Measurements from ENCODE around the gene TJP1. TPM values are rescaled to one million over a fixed set of nuclear protein-coding genes. Genes with fewer than 3 reads are reported as not detected.
"Not testable (repeated sequence)": the region's sequence is repeated elsewhere in the genome, so short reads cannot be mapped to it uniquely, and the experiment has no call there.

Gene TJP1
- polyA plus RNA-seq, 3 donors: 153 to 182 (median 174) TPM

DNA sequence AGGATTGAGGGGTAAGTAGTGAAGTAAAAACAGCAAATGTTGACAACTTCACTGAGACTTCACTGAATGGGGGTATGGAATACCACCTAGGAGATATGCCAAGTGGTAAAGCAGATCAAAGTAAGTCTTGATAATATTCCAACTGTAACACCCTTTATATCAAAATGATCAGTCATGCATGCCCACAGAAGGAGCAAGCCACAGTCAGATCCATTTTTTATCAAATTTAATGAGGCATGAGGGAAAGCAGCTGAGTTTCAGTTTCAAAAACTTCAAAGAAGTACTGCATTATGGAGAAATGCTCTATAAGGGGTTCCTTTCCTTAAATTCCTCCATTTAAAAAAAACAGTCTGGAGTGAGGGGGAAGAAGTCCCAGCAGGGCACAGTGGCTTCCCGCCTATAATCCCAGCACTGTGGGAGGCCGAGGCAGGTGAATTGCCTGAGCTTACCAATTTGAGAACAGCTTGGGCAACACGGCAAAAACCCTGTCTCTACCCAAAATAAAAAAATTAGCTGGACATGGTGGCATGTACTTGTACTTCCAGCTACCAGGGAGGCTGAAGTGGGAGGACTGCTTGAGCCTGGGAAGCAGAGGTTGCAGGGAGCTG is 56.9 kb downstream of the TJP1 start:
- DNase-seq: no peak

DNA sequence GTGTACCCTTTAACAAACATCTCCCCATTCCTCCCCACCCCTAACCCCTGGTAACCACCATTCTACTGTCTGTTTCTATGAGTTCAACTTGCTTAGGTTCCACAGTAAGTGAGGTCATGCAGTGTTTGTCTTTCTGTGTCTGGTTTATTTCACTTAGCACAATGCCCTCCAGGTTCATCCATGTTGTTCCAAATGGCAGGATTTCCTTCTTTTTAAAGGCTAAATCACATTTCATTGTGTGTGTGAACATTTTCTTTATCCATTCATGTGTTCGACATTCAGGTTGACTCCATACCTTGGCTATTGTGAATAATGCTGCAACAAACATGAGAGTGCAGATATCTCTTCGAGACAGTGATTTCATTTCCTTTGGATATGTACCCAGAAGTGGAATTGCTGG is 62.7 kb downstream of the TJP1 start:
- no peak for DNase-seq

DNA sequence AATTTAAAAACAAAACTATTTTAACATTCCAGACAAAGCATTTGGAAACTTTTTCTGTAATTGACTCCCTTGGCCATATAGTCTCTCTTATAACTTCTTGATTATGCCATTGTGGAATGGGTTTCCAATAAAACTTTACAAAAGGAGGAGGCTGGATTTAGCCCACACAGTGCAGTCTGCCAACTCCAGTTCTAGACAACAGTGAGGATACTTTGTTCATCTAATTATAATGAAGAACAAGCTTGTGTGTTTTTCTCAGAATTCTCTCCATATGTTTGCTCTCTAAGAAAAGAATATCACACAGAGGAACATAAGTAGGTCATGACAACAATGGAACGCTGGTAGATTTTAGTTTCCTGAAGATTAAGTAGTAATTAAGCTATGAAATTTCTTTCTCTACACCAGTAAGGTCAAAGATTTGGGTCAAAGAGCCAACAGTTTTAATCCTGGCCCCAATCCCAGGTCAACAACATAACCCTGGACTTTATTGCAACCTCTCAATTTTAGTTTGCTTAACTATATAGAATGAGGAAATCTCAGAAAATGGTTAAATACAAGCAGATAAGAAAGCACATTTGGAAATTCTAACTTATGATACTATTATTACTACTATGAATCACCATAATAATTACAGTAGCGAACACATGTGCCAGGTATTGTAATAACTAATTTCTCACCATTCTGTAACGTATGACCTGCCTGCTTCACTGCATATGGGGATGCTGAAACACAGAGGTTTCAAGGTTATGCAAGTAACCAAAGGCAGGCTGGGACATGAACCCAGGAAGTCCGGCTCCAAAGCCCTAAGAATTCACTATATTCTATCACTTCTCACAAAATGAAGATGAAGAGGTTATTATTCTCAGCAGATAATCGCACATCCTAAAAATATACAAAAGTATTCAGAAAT is 65.7 kb downstream of the TJP1 start:
- no peak for DNase-seq

DNA sequence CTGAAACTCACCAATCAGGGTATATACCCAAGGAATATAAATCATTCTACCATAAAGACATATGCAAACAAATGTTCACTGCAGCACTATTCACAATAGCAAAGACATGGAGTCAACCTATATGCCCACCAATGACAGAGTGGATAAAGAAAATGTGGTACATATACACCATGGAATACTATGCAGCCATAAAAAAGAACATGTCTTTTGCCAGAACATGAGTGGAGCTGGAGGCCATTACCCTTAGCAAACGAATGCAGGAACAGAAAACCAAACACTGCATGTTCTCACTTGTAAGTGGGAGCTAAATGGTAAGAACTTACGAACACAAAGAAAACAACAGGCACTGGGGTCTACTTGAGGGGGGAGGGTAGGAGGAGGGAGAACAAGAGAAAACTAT is 68.3 kb downstream of the TJP1 start:
- not testable (repeated sequence) for DNase-seq

DNA sequence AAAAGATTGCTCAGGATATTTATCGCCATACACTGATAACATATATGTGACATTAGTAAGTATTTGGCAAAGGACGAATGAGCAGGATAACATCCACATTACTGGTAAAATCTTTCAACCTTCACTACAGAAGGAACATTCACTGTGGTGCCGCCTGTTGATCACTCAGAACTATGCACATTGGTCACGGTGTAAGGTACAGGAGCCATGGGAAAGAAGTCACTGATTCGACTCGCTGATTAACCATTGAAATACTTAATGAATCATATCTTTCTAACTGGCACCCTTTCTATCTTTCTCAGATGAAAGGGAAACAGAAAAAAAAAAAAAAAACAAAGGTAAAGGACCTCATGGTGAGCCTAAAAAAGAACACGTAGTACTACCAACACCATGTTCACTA is 68.8 kb downstream of the TJP1 start:
- DNase-seq: no peak

DNA sequence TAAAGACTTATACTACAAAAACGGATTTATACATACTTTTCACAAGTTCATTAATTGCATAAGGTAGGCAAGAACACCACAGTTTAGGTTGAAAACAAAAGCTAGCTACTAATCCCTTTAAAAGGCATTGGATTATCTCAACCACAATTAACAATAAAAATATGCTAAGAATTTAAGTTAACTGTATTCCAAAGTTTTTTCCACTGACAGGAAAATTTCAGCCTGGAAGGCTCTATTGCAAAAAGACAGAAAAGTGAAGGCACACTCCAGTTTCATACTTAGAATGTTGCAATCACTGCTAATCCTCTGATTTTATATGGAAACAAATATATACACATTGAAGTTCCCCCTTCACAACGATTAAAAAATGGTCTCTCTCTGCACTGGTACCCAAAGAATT is 71.5 kb downstream of the TJP1 start:
- no peak for DNase-seq

DNA sequence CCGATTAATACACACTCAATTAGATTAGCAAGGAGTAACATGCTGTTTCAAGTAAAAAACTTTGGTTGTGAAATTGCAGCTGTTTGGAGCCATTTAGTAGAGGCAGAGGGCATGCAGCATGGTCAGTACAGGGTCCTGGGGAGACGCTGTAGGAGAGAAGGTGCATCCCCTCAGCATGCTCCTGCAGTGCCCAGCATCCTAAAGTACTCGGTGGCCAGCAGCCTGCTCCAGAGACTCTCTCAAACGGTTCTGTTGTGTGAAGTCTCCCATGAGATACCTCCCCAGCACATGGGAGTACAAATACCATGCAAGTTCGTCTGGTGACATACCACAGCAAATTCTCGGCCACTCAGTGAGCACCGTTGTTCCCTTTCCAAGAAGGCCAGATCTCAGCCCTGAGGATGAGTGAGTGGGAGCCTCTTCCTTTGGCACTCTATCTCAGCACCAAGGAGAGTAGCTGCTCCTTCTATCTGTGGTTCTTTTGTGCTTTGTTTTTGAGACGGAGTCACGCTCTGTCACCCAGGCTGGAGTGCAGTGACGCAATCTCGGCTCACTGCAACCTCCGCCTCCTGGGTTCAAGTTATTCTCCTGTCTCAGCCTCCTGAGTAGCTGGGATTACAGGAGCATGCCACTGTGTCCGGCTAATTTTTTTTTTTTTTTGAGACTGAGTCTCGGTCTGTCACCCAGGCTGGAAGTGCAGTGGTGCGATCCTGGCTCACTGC is 72.7 kb downstream of the TJP1 start:
- DNase-seq: no peak

DNA sequence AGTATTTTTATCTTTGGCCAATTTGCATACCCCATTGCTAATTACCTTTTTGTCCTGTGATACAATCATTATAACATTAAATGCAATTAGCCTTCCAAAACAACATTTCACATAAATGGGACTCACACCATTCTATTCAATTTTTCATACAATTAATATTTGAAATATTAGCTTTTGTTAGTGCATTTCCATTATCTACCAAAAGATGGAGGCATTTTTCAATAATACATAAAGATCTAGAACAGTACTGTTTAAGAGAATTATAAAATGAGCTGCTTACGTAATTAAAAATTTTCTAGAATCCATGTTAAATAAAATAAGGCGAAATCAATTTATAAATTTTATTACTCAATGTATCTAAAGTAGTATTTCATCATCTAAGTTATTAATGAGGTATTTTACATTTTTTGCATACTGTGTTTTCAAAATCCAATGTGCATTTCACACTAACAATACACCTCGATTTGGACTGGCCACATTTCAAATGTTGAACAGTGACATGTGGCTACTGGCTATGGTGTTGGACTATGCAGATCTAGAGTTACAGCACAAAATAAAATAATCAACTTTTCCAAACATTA is 74.3 kb downstream of the TJP1 start:
- DNase-seq: no peak

DNA sequence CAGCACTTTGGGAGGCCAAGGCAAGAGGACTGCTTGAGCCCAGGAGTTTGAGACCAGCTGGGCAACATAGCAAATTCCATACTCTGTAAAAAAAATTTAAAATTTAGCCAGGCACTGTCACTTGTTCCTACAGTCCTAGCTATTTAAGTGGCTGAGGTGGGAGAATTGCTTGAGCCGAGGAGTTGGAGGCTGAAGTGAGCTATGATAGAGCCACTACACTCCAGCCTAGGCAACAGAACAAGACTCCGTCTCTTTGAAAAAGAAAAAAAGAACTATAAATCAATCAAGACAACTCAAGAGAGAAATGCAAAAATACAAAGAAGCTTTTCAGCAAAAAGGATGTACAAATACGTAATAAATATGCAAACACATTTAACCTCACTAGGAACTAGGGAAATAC is 78.8 kb downstream of the TJP1 start:
- DNase-seq: no peak

DNA sequence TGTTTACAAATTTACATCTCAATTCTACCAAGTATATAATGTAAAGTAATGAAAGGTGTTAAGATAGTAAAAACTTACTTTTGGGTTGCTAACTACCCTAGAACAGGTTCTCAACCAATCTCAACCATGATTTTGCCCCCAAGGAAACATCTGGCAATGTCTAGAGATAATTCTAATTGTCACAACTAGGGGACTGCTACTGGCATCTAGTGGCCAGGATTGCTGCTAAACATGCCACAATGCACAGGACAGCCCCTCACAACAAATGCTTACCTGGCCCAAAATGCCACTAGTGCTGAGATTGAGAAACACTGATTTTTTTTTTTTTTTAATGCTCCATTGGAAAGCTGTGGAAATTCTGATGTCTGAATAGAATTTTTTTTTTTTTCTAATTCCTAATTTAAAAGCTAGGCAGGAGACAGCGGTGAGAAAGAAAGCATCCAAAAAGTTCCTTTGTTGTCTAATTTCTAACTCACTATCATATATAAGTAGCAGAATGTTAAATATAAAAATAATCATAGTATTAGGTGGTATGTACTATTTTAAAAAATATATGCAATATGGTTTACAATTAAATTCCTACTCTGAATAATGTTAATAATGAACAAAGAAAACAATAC is 81.5 kb downstream of the TJP1 start:
- DNase-seq: no peak

DNA sequence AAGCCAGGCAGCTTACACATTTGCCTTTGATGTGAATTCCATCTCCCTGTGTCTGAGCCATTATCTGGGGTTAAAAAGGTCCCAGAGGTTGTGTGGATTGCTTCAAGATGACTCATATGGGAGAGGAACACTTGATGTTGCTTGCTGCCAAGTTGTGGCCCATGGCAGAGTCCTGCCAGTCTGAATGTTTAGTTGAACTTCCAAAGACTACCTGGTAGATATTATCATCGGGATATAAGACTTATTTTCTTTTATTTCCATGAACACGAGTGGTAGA is 85.6 kb downstream of the TJP1 start:
- no peak for DNase-seq

DNA sequence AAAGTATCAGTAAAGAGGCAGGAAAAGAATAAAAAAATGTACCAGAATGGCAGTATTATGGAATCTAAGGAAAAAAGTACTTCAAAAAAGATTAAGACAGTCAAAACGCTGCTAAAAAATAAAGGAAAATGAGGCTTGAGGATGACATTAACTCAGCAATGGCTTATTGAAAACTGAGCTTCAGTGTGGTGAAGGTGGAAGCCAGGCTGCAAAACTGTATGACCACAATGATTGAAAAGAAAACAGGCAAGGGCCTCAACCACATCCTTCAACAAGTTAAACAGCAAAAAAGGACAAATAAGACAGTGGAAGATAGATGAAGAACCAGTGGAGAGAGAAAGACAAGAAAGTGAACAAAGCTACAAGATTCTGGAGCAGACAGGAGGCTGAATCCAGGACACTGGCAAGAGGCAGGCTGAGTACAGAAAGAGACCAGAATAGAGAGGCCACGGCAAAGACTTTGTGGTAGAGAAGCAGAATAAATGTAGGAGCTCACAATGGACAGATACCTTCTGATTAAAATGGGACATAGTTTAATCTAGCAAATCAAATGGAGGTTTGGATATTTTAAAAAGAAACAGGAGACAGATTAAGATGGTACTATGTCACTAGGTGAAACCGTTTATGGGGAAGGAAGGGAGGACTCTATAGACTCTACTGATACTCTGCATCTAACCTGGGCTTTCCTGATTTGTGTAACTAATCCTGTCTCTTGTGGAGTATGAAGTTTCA is 86.1 kb downstream of the TJP1 start:
- no peak for DNase-seq

DNA sequence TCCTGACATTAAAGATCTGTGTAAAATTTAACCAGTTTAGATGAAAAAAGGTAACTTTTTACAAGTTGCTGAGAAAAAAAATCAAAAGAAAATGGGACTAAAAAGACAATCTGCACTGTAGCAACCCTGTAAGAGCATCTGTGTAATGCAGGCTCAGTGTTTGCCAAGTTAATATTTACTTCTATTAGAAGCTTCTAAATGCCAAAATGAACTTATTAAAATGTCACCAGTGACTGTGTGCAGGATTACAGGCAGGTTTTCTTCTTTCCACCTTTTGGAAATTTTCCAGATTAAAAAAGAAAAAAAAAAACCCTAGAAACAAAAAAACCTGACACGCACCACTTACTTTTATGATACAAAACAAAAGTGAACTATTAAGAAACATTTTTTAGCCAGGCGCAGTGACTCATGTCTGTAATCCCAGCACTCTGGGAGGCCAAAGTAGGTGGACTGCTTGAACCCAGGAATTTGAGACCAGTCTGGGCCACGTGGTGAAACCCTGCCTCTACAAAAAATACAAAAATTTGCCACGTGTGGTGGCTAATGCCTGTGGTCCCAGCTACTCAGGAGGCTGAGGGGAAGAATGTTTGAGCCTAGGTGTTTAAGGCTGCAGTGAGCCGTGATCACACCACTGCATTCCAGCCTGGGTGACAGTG is 87.2 kb downstream of the TJP1 start:
- DNase-seq: no peak

DNA sequence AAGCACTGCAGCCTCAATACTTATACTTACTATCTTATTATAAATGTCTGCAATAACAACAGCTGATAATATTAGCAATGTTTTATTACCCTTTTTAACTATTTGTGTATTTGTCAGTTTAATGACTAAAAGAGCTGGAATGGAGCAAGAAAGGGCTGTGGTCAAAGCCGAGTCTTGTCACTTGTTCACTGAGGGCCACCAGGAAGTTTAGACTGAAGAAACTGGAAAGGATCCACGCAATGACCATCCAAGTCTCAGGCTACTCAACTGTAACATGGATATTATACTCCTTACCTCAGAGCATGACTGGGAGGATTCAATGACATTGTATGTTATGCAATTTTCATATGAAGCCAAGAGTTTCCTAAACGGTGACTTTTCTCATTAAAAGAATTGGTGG is 90.4 kb downstream of the TJP1 start:
- no peak for DNase-seq

DNA sequence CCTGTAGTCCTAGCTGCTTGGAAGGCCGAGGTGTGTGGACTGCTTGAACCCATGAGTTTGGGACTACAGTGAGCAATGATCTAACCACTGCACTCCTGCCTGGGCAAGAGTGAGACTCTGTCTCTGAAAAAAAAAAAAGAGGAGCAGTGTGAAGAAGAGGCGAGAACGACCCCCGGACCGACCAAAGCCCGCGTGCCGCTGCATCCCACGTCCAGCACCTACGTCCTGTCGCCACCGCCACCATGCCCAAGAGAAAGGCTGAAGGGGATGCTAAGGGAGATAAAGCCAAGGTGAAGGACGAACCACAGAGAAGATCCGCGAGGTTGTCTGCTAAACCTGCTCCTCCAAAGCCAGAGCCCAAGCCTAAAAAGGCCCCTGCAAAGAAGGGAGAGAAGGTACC is 91.8 kb downstream of the TJP1 start:
- DNase-seq: not testable (repeated sequence)

DNA sequence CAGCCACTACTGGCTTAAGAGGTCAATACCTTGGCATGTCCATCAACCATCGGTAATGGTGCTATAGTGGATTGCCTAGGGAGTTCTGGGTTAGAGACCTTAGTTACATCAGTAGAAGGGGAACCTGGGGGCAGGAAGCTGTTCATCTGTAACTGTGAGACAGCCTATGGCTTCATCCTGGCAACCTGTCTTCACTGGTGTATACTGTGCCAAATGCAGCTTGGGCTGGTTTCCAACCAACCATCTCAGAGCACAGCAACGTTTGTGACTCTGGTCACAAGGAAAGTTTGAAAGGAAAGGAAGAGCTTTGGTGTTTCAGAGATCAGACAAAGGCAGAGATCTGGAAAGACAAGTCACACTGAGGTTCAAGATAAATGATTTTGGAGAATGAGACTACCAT is 93.8 kb downstream of the TJP1 start:
- no peak for DNase-seq

DNA sequence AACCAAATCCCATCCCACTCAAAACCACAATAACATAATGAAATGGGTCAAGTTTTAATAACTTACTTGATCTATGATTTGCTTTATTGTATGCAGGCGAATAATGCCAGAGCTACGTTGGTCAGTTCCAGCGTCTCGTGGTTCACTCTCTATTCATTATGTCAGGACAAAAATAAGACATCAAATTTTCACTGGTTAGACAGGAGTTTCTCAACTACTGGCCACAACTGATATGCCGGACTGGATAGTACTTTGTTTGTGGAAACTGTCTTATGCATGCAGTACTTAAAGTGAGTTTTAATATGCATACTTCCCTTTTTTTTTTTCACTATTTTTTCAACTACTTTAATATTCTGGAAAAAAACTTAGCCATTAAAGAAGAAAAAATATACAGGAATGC is 94.4 kb downstream of the TJP1 start:
- no peak for DNase-seq

DNA sequence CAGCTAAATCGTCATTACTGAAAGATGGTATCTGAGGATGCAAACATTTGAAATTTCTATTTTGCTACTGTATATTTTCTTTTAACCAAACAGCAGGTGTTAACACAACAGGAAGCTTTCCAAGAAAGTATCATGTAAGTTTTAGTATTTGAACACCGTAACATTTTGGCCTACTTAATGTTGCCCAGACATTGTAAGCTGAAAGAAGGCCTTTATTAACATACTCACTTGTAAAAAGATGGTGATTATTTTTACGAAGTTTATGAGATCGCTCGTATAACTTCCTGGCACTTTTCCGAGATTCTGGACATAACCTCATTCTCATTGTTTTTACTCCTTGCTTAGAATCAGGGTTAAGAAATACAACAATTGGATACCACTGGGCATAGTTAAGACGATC is 95.7 kb downstream of the TJP1 start:
- DNase-seq: no peak

DNA sequence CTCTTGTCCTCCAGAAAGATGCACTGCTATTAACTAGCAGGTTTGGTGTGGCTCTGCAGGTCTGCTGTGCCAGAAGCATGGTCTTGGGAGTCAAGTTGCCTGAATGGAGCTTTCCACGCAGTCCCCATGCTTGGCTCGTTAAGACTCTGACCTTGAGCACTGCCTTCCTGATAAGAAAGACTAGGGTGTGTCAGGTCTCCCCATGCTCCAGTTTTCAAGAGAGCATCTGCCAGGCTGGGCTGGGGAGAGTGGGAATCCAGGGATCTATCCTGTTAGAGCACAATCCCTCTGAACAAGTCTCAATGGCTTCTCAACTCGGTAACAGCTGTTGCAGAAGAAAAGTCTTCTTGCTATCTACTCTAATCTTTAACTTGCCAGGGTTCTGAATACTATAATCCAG is 98.2 kb downstream of the TJP1 start:
- DNase-seq: no peak

DNA sequence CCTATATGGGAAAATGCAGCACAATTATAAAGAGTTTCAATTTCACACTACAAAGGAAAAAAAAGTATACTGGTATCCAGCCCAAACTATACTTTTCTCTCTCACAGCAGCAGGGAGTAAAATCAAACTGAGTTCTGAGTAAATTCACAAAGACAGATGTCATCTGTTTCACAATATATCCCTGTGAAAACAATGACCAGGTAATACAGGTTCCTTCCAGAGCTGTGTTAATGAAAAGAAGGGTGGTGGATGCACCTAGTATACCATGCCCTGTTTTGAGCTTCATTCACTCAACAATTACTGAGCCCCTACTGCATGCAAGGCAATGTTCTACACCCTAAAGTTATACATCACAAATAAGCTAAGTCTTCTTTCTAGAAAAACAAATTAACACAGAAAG is 108.5 kb downstream of the TJP1 start:
- DNase-seq: no peak
